ENCODE data around the gene LDB2.

Gene LDB2

GRCh38 chr4:16883806-16884205 is 14.6 kb downstream of the LDB2 start:
- no peak for DNase-seq

- no peak for DNase-seq
These were observed 17.1 kb downstream of the LDB2 start for GRCh38 chr4:16881151-16881884.

- no peak for DNase-seq
These were observed 23.0 kb downstream of the LDB2 start for GRCh38 chr4:16875487-16875886.

- no peak for DNase-seq
These were observed 28.7 kb downstream of the LDB2 start for GRCh38 chr4:16869594-16870245.

- no peak for DNase-seq
These were observed 29.8 kb downstream of the LDB2 start for GRCh38 chr4:16868674-16869073.

- DNase-seq, result no peak
These were observed 30.6 kb downstream of the LDB2 start for GRCh38 chr4:16867827-16868226.

- no peak for DNase-seq
These were observed 31.5 kb downstream of the LDB2 start for GRCh38 chr4:16866974-16867373.

- no peak for DNase-seq
These were observed 32.6 kb downstream of the LDB2 start for GRCh38 chr4:16865897-16866283.

GRCh38 chr4:16865209-16865896 is 33.1 kb downstream of the LDB2 start:
- DNase-seq, result no peak

GRCh38 chr4:16864199-16864598 is 34.2 kb downstream of the LDB2 start:
- no peak for DNase-seq

GRCh38 chr4:16862697-16863096 is 35.7 kb downstream of the LDB2 start:
- DNase-seq, result no peak

- DNase-seq, result no peak
These were observed 37.9 kb downstream of the LDB2 start for GRCh38 chr4:16860516-16860915.

GRCh38 chr4:16859031-16859430 is 39.4 kb downstream of the LDB2 start:
- no peak for DNase-seq

- no peak for DNase-seq
These were observed 40.1 kb downstream of the LDB2 start for GRCh38 chr4:16858275-16858752.

- DNase-seq, result no peak
These were observed 41.0 kb downstream of the LDB2 start for GRCh38 chr4:16857425-16857824.

- DNase-seq, result no peak
These were observed 44.8 kb downstream of the LDB2 start for GRCh38 chr4:16853640-16854039.

- no peak for DNase-seq
These were observed 45.8 kb downstream of the LDB2 start for GRCh38 chr4:16852644-16853043.

- no peak for DNase-seq
These were observed 46.2 kb downstream of the LDB2 start for GRCh38 chr4:16852228-16852627.

- DNase-seq, result no peak
These were observed 51.8 kb downstream of the LDB2 start for GRCh38 chr4:16846540-16847117.

GRCh38 chr4:16844816-16845586 is 53.4 kb downstream of the LDB2 start:
- no peak for DNase-seq

GRCh38 chr4:16843831-16844508 is 54.5 kb downstream of the LDB2 start:
- no peak for DNase-seq

- no peak for DNase-seq
These were observed 60.1 kb downstream of the LDB2 start for GRCh38 chr4:16838226-16838875.
